ENCODE results near the gene PCDHGB4.
A peak's percentile ranks its signal among the peaks of the same experiment; 100 is the strongest.
"Not testable (repeated sequence)": the region's sequence is repeated elsewhere in the genome, so short reads cannot be mapped to it uniquely, and the experiment has no call there.

PCDHGB4 gene

DNA sequence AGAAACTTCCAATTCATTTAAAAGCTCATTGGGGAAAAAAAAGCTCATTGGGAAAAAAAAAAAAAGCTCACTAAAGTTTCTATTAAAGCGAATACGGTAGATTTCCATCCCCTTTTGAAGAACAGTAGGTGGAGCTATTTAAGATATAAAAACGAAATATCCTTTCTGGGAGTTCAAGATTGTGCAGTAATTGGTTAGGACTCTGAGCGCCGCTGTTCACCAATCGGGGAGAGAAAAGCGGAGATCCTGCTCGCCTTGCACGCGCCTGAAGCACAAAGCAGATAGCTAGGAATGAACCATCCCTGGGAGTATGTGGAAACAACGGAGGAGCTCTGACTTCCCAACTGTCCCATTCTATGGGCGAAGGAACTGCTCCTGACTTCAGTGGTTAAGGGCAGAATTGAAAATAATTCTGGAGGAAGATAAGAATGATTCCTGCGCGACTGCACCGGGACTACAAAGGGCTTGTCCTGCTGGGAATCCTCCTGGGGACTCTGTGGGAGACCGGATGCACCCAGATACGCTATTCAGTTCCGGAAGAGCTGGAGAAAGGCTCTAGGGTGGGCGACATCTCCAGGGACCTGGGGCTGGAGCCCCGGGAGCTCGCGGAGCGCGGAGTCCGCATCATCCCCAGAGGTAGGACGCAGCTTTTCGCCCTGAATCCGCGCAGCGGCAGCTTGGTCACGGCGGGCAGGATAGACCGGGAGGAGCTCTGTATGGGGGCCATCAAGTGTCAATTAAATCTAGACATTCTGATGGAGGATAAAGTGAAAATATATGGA is 43.0 kb downstream of the PCDHGB4 start, which contains the start of gene PCDHGA12:
TSS of gene PCDHGA12 (plus strand) at position 176 of the 782 bp plus-strand sequence. CDS start at position 429, 253 bp downstream.
- H3K4me2 ChIP-seq (ENCODE audit: low read length): peak within 1 kb of the TSS; percentile 18
- H3K36me3 ChIP-seq (ENCODE audit: control insufficient read depth, insufficient read depth, low read length): peaks cover 1% of the 10 kb centered on the region
- no peaks in the 10 kb centered on the region for H3K27me3 ChIP-seq (ENCODE audit: control insufficient read depth, insufficient read depth, low read length)
- no peak within 1 kb of the TSS for H3K4me3 ChIP-seq (ENCODE audit: low read depth, low read length)
- peaks cover 5% of the 10 kb centered on the region for H3K79me2 ChIP-seq
- TF ChIP-seq, protein P1, sequence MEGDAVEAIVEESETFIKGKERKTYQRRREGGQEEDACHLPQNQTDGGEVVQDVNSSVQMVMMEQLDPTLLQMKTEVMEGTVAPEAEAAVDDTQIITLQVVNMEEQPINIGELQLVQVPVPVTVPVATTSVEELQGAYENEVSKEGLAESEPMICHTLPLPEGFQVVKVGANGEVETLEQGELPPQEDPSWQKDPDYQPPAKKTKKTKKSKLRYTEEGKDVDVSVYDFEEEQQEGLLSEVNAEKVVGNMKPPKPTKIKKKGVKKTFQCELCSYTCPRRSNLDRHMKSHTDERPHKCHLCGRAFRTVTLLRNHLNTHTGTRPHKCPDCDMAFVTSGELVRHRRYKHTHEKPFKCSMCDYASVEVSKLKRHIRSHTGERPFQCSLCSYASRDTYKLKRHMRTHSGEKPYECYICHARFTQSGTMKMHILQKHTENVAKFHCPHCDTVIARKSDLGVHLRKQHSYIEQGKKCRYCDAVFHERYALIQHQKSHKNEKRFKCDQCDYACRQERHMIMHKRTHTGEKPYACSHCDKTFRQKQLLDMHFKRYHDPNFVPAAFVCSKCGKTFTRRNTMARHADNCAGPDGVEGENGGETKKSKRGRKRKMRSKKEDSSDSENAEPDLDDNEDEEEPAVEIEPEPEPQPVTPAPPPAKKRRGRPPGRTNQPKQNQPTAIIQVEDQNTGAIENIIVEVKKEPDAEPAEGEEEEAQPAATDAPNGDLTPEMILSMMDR (IDR thresholded peaks at IDR 0.05): peak; percentile 15
- no peaks in the 10 kb centered on the region for H3K4me1 ChIP-seq
- H2AFZ ChIP-seq: no peak within 1 kb of the TSS
- H3K9me3 ChIP-seq (ENCODE audit: control insufficient read depth, low read length): peaks cover 5% of the 10 kb centered on the region
- H3K27ac ChIP-seq: no peak within 1 kb of the TSS
- no peak within 1 kb of the TSS for H3K9ac ChIP-seq

DNA sequence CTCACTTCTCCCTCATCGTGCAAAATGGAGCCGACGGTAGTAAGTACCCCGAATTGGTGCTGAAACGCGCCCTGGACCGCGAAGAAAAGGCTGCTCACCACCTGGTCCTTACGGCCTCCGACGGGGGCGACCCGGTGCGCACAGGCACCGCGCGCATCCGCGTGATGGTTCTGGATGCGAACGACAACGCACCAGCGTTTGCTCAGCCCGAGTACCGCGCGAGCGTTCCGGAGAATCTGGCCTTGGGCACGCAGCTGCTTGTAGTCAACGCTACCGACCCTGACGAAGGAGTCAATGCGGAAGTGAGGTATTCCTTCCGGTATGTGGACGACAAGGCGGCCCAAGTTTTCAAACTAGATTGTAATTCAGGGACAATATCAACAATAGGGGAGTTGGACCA is 43.8 kb downstream of the PCDHGB4 start:
- no peak overlapping the region for H3K9ac ChIP-seq
- peaks cover 3% of the 10 kb centered on the region for H3K9me3 ChIP-seq (ENCODE audit: control insufficient read depth, low read length)
- TF ChIP-seq, protein P1 (IDR thresholded peaks at IDR 0.05): no peak
- H3K27me3 ChIP-seq (ENCODE audit: control insufficient read depth, insufficient read depth, low read length): no peaks in the 10 kb centered on the region
- no peak overlapping the region for H3K4me3 ChIP-seq (ENCODE audit: low read depth, low read length)
- no peaks in the 10 kb centered on the region for H3K36me3 ChIP-seq (ENCODE audit: control insufficient read depth, insufficient read depth, low read length)
- peaks cover 5% of the 10 kb centered on the region for H3K79me2 ChIP-seq
- no peak overlapping the region for H2AFZ ChIP-seq
- no peak overlapping the region for H3K27ac ChIP-seq
- no peak overlapping the region for H3K4me2 ChIP-seq (ENCODE audit: low read length)
- H3K4me1 ChIP-seq: no peaks in the 10 kb centered on the region

DNA sequence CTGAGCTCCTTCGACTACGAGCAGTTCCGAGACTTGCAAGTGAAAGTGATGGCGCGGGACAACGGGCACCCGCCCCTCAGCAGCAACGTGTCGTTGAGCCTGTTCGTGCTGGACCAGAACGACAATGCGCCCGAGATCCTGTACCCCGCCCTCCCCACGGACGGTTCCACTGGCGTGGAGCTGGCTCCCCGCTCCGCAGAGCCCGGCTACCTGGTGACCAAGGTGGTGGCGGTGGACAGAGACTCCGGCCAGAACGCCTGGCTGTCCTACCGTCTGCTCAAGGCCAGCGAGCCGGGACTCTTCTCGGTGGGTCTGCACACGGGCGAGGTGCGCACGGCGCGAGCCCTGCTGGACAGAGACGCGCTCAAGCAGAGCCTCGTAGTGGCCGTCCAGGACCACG is 44.8 kb downstream of the PCDHGB4 start:
- not testable (repeated sequence) for H3K4me2 ChIP-seq (ENCODE audit: low read length); H3K9me3 ChIP-seq (ENCODE audit: control insufficient read depth, low read length); H3K4me3 ChIP-seq (ENCODE audit: low read depth, low read length); H3K4me1 ChIP-seq; H3K27me3 ChIP-seq (ENCODE audit: control insufficient read depth, insufficient read depth, low read length); H3K36me3 ChIP-seq (ENCODE audit: control insufficient read depth, insufficient read depth, low read length); H2AFZ ChIP-seq; H3K27ac ChIP-seq; H3K79me2 ChIP-seq; H3K9ac ChIP-seq

DNA sequence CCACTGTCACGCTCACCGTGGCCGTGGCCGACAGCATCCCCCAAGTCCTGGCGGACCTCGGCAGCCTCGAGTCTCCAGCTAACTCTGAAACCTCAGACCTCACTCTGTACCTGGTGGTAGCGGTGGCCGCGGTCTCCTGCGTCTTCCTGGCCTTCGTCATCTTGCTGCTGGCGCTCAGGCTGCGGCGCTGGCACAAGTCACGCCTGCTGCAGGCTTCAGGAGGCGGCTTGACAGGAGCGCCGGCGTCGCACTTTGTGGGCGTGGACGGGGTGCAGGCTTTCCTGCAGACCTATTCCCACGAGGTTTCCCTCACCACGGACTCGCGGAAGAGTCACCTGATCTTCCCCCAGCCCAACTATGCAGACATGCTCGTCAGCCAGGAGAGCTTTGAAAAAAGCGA is 45.2 kb downstream of the PCDHGB4 start:
- H3K27ac ChIP-seq; H3K4me2 ChIP-seq (ENCODE audit: low read length); H3K9ac ChIP-seq; H3K36me3 ChIP-seq (ENCODE audit: control insufficient read depth, insufficient read depth, low read length); H3K9me3 ChIP-seq (ENCODE audit: control insufficient read depth, low read length); H2AFZ ChIP-seq; H3K4me3 ChIP-seq (ENCODE audit: low read depth, low read length); H3K27me3 ChIP-seq (ENCODE audit: control insufficient read depth, insufficient read depth, low read length); H3K79me2 ChIP-seq; H3K4me1 ChIP-seq: not testable (repeated sequence)

DNA sequence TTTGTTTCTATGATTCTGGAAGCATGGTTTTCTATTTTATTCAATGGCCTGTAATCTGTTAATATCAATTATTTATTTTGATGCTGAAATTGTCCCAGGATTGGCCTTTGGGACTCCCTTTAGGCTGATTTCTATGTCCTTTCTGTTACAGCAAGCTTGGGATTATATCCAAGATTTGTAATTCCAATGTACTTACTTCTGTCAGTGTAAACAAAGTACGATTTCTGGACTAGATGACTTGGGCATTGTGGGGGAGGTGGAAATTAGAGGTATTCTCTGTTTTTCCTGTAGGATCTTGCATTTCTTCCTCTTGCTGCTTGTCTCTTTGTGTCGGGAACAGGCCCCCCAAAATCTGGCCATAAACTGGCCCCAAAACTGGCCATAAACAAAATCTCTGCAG is 46.5 kb downstream of the PCDHGB4 start:
- H3K27ac ChIP-seq: no peak overlapping the region
- H3K36me3 ChIP-seq (ENCODE audit: control insufficient read depth, insufficient read depth, low read length): no peaks in the 10 kb centered on the region
- TF ChIP-seq, protein P1 (IDR thresholded peaks at IDR 0.05): no peak
- H3K9ac ChIP-seq: no peak overlapping the region
- peaks cover 5% of the 10 kb centered on the region for H3K79me2 ChIP-seq
- H3K4me3 ChIP-seq (ENCODE audit: low read depth, low read length): no peak overlapping the region
- H3K9me3 ChIP-seq (ENCODE audit: control insufficient read depth, low read length): no peaks in the 10 kb centered on the region
- H3K4me2 ChIP-seq (ENCODE audit: low read length): no peak overlapping the region
- H3K27me3 ChIP-seq (ENCODE audit: control insufficient read depth, insufficient read depth, low read length): no peaks in the 10 kb centered on the region
- no peaks in the 10 kb centered on the region for H3K4me1 ChIP-seq
- no peak overlapping the region for H2AFZ ChIP-seq

All from parathyroid adenoma (tissue), 2 donors.